ENCODE results near the gene ARSG. TPM values are rescaled to one million over a fixed set of nuclear protein-coding genes. Genes with fewer than 3 reads are reported as not detected.
"Not testable (repeated sequence)": the region's sequence is repeated elsewhere in the genome, so short reads cannot be mapped to it uniquely, and the experiment has no call there.

The ARSG gene
- total RNA-seq, 2 donors from 2014 or later: 0.24 to 0.79 TPM

GRCh38 chr17:68344701-68345136 lies 53.4 kb downstream of the ARSG start:
- Histone ChIP-seq H3K4me3 (no peak overlapping the region), H3K27ac (no peak overlapping the region), H3K27me3 (no peaks in the 10 kb centered on the region), H3K36me3 (no peaks in the 10 kb centered on the region), H3K4me1 (no peaks in the 10 kb centered on the region), H3K9me3 (no peaks in the 10 kb centered on the region), H3K9ac (ENCODE audit: low read depth in 2 of 2, low read length in 2 of 2) (no peak overlapping the region)
- intact Hi-C loops (cut with DNase I): no loop called here
- DNase-seq: no peak
- no peak for TF ChIP-seq CTCF (IDR thresholded peaks at IDR 0.05)

DNA sequence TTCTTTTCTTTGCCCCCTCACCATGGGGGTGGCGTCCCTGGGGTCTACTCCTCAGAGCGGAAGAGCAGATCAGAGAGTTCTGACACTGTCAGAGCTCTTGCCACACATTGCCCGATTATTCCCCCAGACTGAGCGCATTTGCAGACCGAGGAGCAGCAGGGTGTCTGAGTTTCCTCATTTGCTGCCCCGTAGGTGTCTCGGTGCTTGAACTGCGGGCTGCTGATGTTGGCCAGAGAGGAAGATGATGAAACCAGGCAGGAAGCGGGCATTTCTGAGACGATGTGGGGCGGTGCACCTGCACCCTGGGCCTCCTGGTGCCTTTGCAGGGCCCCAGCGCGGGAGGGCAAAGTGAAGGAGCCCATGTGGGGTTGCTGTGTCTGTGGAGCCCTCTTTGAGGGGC lies 55.2 kb downstream of the ARSG start:
- TF ChIP-seq CTCF (IDR thresholded peaks at IDR 0.05): no peak

DNA sequence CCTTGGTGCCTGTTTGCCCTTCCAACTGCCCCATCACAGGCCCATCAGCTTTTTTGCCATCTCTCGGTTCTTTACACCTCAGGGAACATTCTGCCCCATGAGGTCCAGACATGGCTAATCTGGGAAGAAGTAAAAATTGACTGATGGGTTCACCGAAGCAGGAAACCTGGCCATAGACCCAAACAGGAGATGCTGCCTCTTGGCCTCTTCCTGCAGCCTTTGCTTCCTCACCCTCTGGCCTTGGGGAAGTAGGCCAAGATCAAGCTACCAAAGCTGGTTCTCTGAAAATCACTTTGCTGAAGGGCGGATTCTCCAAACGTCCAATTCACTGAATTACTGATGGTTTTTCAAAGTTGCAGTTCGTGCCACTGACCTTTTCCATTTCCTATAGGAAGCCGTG lies 56.1 kb downstream of the ARSG start:
- Histone ChIP-seq H3K9me3 (no peaks in the 10 kb centered on the region), H3K27me3 (no peaks in the 10 kb centered on the region), H3K4me3 (no peak overlapping the region), H3K9ac (ENCODE audit: low read depth in 2 of 2, low read length in 2 of 2) (no peak overlapping the region), H3K36me3 (no peaks in the 10 kb centered on the region), H3K27ac (no peak overlapping the region), H3K4me1 (no peaks in the 10 kb centered on the region)
- DNase-seq: no peak
- TF ChIP-seq CTCF (IDR thresholded peaks at IDR 0.05): no peak
- intact Hi-C loops (cut with DNase I): no loop called here

More for the DNA sequence above, 55.2 kb downstream of the ARSG start:
- Histone ChIP-seq H3K27me3 (no peaks in the 10 kb centered on the region), H3K9ac (ENCODE audit: low read depth in 2 of 2, low read length in 2 of 2) (no peak overlapping the region), H3K9me3 (no peaks in the 10 kb centered on the region), H3K36me3 (no peaks in the 10 kb centered on the region), H3K4me3 (no peak overlapping the region), H3K4me1 (no peaks in the 10 kb centered on the region), H3K27ac (no peak overlapping the region)
- DNase-seq: peak; percentile 28
- intact Hi-C loops (cut with DNase I): no loop called here

GRCh38 chr17:68349157-68349556 lies 57.9 kb downstream of the ARSG start:
- no peak for TF ChIP-seq CTCF (IDR thresholded peaks at IDR 0.05)
- Histone ChIP-seq H3K4me1 (no peaks in the 10 kb centered on the region), H3K27me3 (no peaks in the 10 kb centered on the region), H3K36me3 (no peaks in the 10 kb centered on the region), H3K27ac (no peak overlapping the region), H3K9ac (ENCODE audit: low read depth in 2 of 2, low read length in 2 of 2) (no peak overlapping the region), H3K9me3 (no peaks in the 10 kb centered on the region), H3K4me3 (no peak overlapping the region)
- DNase-seq: no peak
- intact Hi-C loops (cut with DNase I): no loop called here

GRCh38 chr17:68351395-68351794 lies 60.1 kb downstream of the ARSG start:
- Histone ChIP-seq H3K9ac (ENCODE audit: low read depth in 2 of 2, low read length in 2 of 2) (no peak overlapping the region), H3K27ac (no peak overlapping the region), H3K27me3 (no peaks in the 10 kb centered on the region), H3K36me3 (no peaks in the 10 kb centered on the region), H3K9me3 (no peaks in the 10 kb centered on the region), H3K4me3 (no peak overlapping the region), H3K4me1 (no peaks in the 10 kb centered on the region)
- no peak for TF ChIP-seq CTCF (IDR thresholded peaks at IDR 0.05)
- intact Hi-C loops (cut with DNase I): no loop called here
- no peak for DNase-seq

GRCh38 chr17:68352041-68352440 lies 60.7 kb downstream of the ARSG start:
- intact Hi-C loops (cut with DNase I): no loop called here
- Histone ChIP-seq H3K4me1 (no peaks in the 10 kb centered on the region), H3K27me3 (no peaks in the 10 kb centered on the region), H3K27ac (no peak overlapping the region), H3K9ac (ENCODE audit: low read depth in 2 of 2, low read length in 2 of 2) (no peak overlapping the region), H3K4me3 (no peak overlapping the region), H3K9me3 (no peaks in the 10 kb centered on the region), H3K36me3 (no peaks in the 10 kb centered on the region)
- TF ChIP-seq CTCF (IDR thresholded peaks at IDR 0.05): no peak
- no peak for DNase-seq

DNA sequence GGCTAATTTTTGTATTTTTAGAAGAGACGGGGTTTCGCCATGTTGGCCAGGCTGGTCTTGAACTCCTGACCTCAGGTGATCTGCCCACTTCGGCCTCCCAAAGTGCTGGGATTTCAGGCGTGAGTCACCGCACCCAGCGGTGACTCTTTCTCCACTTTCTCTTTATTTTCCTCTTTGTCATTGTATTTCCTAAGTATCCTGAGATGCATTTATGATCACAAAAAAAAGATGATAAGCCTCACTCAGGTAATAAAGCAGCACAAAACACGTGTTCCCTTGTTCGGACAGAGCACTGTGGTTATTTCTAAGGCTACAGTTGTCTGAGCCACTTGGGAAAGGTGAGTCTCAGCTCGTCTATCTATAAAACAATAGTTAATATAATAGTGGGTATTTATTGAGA lies 61.4 kb downstream of the ARSG start:
- intact Hi-C loops (cut with DNase I); H3K27me3 ChIP-seq; H3K36me3 ChIP-seq; DNase-seq; H3K9me3 ChIP-seq; H3K4me1 ChIP-seq; H3K4me3 ChIP-seq; H3K9ac ChIP-seq (ENCODE audit: low read depth in 2 of 2, low read length in 2 of 2); H3K27ac ChIP-seq: not testable (repeated sequence)

Measured in colonic mucosa (tissue), 4 donors.